GM06990 (cell line): ENCODE results near the gene NCS1.

ENCODE experiments used
- DNase-seq: peaks from one replicate; pipeline ENCODE4 v3.0.0-alpha.2; 2011; ENCODE audit not compliant: insufficient read length; ENCODE audit errors: extremely low read depth
- H3K27me3 ChIP-seq: replicated peaks from 2 replicates; pipeline ENCODE4 v1.6.0; 2011; ENCODE audit warnings: low read length; ENCODE audit not compliant: control insufficient read depth, insufficient read depth
- H3K36me3 ChIP-seq: 2 replicates; pipeline ENCODE4 v1.5.1; 2011; ENCODE audit warnings: low read length; ENCODE audit not compliant: control insufficient read depth, insufficient read depth
- H3K4me3 ChIP-seq: replicated peaks from 2 replicates; pipeline ENCODE4 v1.5.1; 2011; ENCODE audit warnings: low read depth, mild to moderate bottlenecking, control low read depth, low read length
- TF ChIP-seq, protein P1 (sequence below): IDR thresholded peaks from 2 replicates; pipeline ENCODE4 v1.5.1; 2011; ENCODE audit warnings: low read length, control low read depth, mild to moderate bottlenecking, inconsistent platforms; ENCODE audit not compliant: insufficient read depth, poor library complexity, severe bottlenecking

Gene NCS1

DNA sequence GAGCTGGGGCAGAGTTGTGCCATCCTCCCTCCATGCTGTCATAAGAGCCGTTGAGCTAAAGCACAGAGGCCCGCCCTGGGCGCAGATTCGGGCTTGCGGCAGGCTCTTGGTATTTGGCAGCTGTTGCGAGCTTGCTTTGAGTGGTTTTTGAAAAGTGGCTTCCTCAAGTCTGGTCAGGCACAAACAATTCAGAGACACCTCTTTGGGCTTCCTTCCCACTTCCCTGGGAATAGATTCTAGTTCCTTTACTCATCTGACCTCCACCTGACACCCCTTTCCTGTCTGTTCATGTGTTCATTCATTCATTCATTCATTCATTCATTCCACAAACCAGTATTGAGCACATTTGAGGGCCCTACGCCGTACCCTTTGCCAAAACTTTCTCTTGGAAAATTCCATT, 27.4 kb downstream of the NCS1 start:
- no peaks in the 10 kb centered on the region for H3K36me3 ChIP-seq
- DNase-seq: no peak
- no peak overlapping the region for H3K4me3 ChIP-seq
- 0 out of 2 replicates have a peak, but pooled peaks cover 1% of the 10 kb centered on the region for H3K27me3 ChIP-seq
- TF ChIP-seq, protein P1, sequence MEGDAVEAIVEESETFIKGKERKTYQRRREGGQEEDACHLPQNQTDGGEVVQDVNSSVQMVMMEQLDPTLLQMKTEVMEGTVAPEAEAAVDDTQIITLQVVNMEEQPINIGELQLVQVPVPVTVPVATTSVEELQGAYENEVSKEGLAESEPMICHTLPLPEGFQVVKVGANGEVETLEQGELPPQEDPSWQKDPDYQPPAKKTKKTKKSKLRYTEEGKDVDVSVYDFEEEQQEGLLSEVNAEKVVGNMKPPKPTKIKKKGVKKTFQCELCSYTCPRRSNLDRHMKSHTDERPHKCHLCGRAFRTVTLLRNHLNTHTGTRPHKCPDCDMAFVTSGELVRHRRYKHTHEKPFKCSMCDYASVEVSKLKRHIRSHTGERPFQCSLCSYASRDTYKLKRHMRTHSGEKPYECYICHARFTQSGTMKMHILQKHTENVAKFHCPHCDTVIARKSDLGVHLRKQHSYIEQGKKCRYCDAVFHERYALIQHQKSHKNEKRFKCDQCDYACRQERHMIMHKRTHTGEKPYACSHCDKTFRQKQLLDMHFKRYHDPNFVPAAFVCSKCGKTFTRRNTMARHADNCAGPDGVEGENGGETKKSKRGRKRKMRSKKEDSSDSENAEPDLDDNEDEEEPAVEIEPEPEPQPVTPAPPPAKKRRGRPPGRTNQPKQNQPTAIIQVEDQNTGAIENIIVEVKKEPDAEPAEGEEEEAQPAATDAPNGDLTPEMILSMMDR: no peak

DNA sequence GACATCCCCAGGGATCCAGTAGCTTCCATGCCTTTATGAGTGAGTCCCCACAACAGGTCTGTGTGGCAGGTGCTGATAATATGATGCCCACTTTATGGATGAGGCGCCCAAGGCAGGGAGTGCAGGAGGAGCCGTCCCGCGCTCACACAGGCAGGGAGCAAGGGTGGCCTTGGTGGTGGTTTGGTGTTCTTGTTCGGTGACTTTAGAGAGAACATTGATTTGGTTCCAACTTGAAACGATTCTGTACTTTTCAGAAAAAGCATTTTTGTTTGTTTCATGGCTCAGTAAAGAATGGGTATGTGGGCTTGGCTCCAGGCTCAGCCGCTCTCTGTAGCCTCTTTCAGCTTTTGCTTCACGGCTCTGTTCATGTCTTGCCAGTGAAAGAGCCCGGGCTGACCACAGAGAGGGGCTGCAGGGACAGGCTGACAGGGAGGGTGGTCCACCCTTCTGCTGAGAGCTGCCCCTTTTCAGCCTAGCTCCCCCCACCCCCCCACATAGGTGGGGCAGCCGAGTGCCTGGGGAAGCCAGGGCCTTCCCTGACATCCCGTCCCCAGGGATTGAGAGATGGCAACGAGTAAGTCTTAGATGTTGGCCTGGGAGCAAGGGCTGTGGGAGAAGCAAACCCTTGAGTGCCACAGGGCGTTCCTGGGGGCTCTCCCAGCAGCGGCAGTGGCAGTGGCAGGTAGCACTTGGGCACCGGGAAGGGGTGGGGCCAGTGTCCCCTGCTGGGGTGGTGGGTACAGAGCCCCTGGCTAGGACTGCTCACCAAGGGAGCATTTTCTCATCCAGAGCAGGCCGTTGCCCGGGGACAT, 28.0 kb downstream of the NCS1 start:
- H3K27me3 ChIP-seq: 0 out of 2 replicates have a peak, but pooled peaks cover 1% of the 10 kb centered on the region
- TF ChIP-seq, protein P1: no peak
- no peak for DNase-seq
- H3K4me3 ChIP-seq: no peak overlapping the region
- H3K36me3 ChIP-seq: no peaks in the 10 kb centered on the region

- H3K4me3 ChIP-seq: no peak overlapping the region
- DNase-seq: no peak
- H3K27me3 ChIP-seq: 0 out of 2 replicates have a peak, but pooled peaks cover 1% of the 10 kb centered on the region
- TF ChIP-seq, protein P1: no peak
- no peaks in the 10 kb centered on the region for H3K36me3 ChIP-seq
Measured at GRCh38 chr9:130201399-130201873, 29.2 kb downstream of the NCS1 start.

GRCh38 chr9:130201974-130202373, 29.8 kb downstream of the NCS1 start:
- Histone ChIP-seq H3K4me3 (no peak overlapping the region), H3K27me3 (0 out of 2 replicates have a peak, but pooled peaks cover 1% of the 10 kb centered on the region), H3K36me3 (no peaks in the 10 kb centered on the region)
- TF ChIP-seq, protein P1: no peak
- no peak for DNase-seq

DNA sequence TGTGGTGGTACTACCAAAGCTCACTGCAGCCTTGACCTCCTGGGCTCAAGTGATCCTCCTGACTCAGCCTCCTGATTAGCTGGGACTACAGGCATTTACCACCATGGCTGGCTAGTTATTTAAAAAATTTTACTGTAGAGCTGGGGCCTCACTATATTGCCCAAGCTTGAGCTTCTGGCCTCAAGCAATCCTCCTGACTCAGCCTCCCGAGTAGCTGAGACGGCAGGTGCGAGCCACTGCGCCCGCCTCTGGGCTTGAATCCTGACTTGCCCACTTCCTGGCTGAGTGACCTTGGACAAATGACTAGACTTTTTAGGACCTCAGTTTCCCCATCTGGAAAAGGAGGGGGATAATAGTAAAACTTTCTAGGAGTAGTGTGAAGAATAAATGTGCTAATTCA, 32.1 kb downstream of the NCS1 start:
- no peaks in the 10 kb centered on the region for H3K36me3 ChIP-seq
- DNase-seq: no peak
- TF ChIP-seq, protein P1: no peak
- H3K27me3 ChIP-seq: 0 out of 2 replicates have a peak, but pooled peaks cover 1% of the 10 kb centered on the region
- no peak overlapping the region for H3K4me3 ChIP-seq

DNA sequence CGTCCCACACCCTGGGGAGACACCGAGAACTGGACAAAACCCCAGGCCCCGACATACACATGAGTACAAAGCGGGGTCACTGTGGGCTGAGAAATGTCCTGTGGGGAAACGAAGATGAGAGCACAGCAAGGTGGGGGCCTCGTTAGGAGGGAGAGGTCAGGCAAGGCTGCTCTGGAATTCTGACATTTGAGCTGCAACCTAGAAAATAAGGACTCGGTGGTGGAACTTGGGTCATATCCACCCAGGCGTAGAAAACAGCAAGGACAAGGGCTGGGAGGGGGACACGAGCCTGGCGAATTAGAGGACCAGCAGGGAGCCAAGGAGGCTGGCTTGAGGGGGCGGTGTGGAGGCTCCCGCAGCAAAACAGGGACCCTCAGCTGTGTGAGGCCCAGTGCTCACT, 32.8 kb downstream of the NCS1 start:
- no peak for DNase-seq
- TF ChIP-seq, protein P1: no peak
- Histone ChIP-seq H3K27me3 (0 out of 2 replicates have a peak, but pooled peaks cover 1% of the 10 kb centered on the region), H3K36me3 (no peaks in the 10 kb centered on the region), H3K4me3 (no peak overlapping the region)
